Parathyroid adenoma (tissue), 2 donors: ENCODE measurements around the gene NOCT.
A peak's percentile ranks its signal among the peaks of the same experiment; 100 is the strongest.

Source experiments
- H2AFZ ChIP-seq: fragments of 300-600 bp; sonication (generic); one replicate; pipeline ENCODE4 v1.7.0; 2017; ENCODE audit warnings: antibody characterized with exemption, mild to moderate bottlenecking
- H3K27ac ChIP-seq: fragments of 300-600 bp; sonication (generic); one replicate; pipeline ENCODE4 v1.7.0; 2017
- H3K27me3 ChIP-seq: fragments of 300-600 bp; sonication (generic); one replicate; pipeline ENCODE4 v1.7.0; 2017; ENCODE audit warnings: low read length; ENCODE audit not compliant: control insufficient read depth, insufficient read depth
- H3K36me3 ChIP-seq: fragments of 300-600 bp; sonication (generic); one replicate; pipeline ENCODE4 v1.7.0; 2017; ENCODE audit warnings: low read length; ENCODE audit not compliant: control insufficient read depth, insufficient read depth
- H3K4me1 ChIP-seq: fragments of 300-600 bp; sonication (generic); one replicate; pipeline ENCODE4 v1.7.0; 2017; ENCODE audit warnings: control low read depth
- H3K4me2 ChIP-seq: fragments of 300-600 bp; sonication (generic); one replicate; pipeline ENCODE4 v1.7.0; 2017; ENCODE audit warnings: low read length
- H3K4me3 ChIP-seq: fragments of 300-600 bp; sonication (generic); one replicate; pipeline ENCODE4 v1.7.0; 2017; ENCODE audit warnings: low read depth, low read length
- H3K79me2 ChIP-seq: fragments of 300-600 bp; sonication (generic); one replicate; pipeline ENCODE4 v1.7.0; 2017; ENCODE audit warnings: control low read depth
- H3K9ac ChIP-seq: fragments of 300-600 bp; sonication (generic); one replicate; pipeline ENCODE4 v1.7.0; 2017; ENCODE audit warnings: mild to moderate bottlenecking
- H3K9me3 ChIP-seq: fragments of 300-600 bp; sonication (generic); one replicate; pipeline ENCODE4 v1.7.0; 2017; ENCODE audit warnings: low read length; ENCODE audit not compliant: control insufficient read depth
- TF ChIP-seq, protein P1 (sequence below): fragments of 300-600 bp; sonication (generic); IDR thresholded peaks from one replicate; pipeline ENCODE4 v1.7.0; 2017; ENCODE audit warnings: antibody characterized with exemption, mild to moderate bottlenecking
- donor health status: primary hyperparathyroidism.

NOCT gene

DNA sequence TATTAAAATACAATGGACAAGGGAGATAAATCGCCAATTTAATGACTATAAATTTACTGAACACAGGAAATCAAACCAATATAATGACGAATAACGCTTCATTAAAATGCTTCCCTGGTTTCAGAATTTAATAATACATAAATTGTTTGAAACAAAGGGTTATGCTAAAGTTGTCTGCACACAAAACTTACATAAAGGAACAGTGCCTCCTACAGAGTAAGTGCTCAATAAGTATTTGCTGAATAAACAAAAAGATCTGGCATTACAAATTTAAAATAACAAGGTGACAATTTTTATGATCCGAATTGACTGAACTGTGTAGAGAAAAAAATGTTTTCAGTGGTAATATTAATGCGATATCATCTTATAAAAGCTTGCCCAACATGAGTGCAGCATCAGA lies 69.6 kb downstream of the NOCT start:
- H3K4me1 ChIP-seq: peaks cover 5% of the 10 kb centered on the region
- no peak overlapping the region for H3K9ac ChIP-seq
- no peaks in the 10 kb centered on the region for H3K27me3 ChIP-seq
- H3K36me3 ChIP-seq: no peaks in the 10 kb centered on the region
- H3K27ac ChIP-seq: peak overlapping the region; percentile 95
- H3K4me2 ChIP-seq: peak overlapping the region; percentile 82
- no peaks in the 10 kb centered on the region for H3K9me3 ChIP-seq
- peak overlapping the region; percentile 95 for H3K4me3 ChIP-seq
- TF ChIP-seq, protein P1, sequence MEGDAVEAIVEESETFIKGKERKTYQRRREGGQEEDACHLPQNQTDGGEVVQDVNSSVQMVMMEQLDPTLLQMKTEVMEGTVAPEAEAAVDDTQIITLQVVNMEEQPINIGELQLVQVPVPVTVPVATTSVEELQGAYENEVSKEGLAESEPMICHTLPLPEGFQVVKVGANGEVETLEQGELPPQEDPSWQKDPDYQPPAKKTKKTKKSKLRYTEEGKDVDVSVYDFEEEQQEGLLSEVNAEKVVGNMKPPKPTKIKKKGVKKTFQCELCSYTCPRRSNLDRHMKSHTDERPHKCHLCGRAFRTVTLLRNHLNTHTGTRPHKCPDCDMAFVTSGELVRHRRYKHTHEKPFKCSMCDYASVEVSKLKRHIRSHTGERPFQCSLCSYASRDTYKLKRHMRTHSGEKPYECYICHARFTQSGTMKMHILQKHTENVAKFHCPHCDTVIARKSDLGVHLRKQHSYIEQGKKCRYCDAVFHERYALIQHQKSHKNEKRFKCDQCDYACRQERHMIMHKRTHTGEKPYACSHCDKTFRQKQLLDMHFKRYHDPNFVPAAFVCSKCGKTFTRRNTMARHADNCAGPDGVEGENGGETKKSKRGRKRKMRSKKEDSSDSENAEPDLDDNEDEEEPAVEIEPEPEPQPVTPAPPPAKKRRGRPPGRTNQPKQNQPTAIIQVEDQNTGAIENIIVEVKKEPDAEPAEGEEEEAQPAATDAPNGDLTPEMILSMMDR: no peak
- H2AFZ ChIP-seq: peak overlapping the region; percentile 86
- H3K79me2 ChIP-seq: no peaks in the 10 kb centered on the region

DNA sequence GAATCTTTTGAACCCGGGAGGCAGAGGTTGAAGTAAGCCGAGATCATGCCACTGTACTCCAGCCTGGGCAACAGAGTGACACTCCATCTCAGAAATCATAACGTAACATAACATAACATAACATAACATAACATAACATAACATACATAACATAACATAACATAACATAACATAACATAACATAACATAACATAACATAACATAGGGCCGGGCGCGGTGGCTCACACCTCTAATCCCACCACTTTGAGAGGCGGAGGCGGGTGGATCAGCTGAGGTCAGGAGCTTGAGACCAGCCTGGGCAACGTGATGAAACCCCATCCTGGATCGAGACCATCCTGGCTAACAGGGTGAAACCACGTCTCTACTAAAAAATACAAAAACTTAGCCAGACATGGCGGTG lies 76.7 kb downstream of the NOCT start:
- Histone ChIP-seq H3K9ac (no peak overlapping the region), H3K4me2 (no peak overlapping the region), H3K4me1 (no peaks in the 10 kb centered on the region), H3K4me3 (no peak overlapping the region), H2AFZ (no peak overlapping the region), H3K79me2 (no peaks in the 10 kb centered on the region), H3K9me3 (no peaks in the 10 kb centered on the region), H3K36me3 (no peaks in the 10 kb centered on the region), H3K27me3 (no peaks in the 10 kb centered on the region), H3K27ac (no peak overlapping the region)
- TF ChIP-seq, protein P1: no peak
